Hepatic stellate cell (primary cell): Measurements from ENCODE around the gene XRCC1.
"Not testable (repeated sequence)": the region's sequence is repeated elsewhere in the genome, so short reads cannot be mapped to it uniquely, and the experiment has no call there.

ENCODE experiments used
- DNase-seq: peaks from one replicate; pipeline ENCODE4 v3.0.0; 2011; ENCODE audit warnings: low spot score

The XRCC1 gene

GRCh38 chr19:43600326-43600725 is 25.0 kb upstream of the XRCC1 start:
- not testable (repeated sequence) for DNase-seq

GRCh38 chr19:43599635-43600295 is 24.4 kb upstream of the XRCC1 start:
- no peak for DNase-seq

DNA sequence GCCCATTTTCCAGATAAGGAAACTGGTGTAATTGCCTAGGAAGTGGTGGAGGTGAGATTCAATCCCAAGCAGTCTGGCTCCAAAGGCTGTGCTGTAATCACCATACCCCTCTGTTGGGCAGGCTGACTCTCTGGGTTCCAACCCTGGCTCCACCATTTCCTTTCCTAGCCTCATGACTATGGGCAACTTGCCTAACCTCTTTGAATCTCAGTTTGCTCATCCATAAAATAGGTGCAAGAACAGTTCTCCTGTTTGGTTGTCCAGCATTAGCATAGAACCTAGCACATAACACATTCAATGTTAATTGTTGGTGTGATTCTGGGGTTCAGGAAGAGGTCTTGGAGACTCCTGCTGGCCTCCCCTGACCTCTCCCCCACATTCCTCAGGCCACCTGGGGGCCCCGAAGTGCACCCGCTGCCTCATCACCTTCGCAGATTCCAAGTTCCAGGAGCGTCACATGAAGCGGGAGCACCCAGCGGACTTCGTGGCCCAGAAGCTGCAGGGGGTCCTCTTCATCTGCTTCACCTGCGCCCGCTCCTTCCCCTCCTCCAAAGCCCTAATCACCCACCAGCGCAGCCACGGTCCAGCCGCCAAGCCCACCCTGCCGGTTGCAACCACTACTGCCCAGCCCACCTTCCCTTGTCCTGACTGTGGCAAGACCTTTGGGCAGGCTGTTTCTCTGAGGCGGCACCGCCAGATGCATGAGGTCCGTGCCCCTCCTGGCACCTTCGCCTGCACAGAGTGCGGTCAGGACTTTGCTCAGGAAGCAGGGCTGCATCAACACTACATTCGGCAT is 23.3 kb upstream of the XRCC1 start:
- no peak for DNase-seq

DNA sequence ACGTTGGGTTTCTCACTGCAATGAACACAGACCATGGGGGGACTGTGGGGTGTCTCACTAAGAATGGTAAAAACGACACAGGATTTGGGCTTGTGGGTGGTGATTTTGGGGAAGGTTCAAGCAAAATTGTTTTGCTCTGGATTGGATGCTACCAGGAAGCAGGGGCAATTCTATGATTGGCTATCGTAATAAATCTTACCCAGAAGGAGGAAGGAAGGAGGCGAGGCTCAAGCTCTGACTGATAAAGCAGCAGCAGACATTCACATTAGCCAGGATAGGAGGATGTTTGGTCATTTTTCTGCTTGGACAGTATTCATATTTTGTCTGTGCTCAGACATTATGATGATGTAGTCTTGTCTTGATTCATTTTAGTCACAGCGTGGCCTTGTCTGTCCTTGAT is 22.5 kb upstream of the XRCC1 start:
- DNase-seq = no peak

GRCh38 chr19:43596842-43597461 is 21.6 kb upstream of the XRCC1 start:
- no peak for DNase-seq

- peak; percentile 100 for DNase-seq
These were observed 20.9 kb upstream of the XRCC1 start, which contains the start of the genes IRGQ and ZNF576 for GRCh38 chr19:43595999-43596841. IRGQ (minus strand) TSS chr19:43596134; CDS start chr19:43595338, 796 bp downstream. ZNF576 (plus strand) TSS chr19:43596595; CDS start chr19:43597109, 514 bp downstream.

GRCh38 chr19:43595605-43595998 is 20.3 kb upstream of the XRCC1 start:
- DNase-seq = no peak

GRCh38 chr19:43594710-43595604 is 19.6 kb upstream of the XRCC1 start:
- peak; percentile 49 for DNase-seq

DNA sequence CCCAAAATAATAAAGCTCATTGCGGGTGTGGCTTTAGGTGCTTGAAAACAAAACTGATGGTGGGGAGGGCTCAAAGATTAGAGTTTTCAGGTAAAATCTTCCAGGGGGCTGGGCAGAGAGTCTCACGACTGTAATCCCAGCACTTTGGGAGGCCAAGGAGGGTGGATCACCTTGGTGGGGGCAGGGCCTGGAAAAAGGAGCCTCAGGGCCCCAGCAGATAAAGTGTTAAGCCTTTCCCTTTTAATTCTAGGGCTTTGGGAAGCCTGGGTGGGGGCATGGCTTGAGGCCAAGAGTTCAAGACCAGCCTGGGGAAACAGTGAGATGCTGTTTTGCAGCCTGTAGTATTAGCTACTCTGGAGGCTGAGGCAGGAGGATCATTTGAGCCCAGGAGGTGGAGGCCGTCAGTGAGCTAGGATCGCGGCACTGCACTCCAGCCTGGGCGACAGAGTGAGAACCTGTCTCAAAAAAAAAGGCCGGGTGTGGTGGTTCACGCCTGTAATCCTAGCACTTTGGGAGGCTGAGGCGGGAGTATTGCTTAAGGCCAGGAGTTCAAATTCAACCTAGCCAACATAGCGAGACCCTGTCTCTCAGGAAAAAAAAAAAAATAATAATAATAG is 18.9 kb upstream of the XRCC1 start:
- no peak for DNase-seq

DNA sequence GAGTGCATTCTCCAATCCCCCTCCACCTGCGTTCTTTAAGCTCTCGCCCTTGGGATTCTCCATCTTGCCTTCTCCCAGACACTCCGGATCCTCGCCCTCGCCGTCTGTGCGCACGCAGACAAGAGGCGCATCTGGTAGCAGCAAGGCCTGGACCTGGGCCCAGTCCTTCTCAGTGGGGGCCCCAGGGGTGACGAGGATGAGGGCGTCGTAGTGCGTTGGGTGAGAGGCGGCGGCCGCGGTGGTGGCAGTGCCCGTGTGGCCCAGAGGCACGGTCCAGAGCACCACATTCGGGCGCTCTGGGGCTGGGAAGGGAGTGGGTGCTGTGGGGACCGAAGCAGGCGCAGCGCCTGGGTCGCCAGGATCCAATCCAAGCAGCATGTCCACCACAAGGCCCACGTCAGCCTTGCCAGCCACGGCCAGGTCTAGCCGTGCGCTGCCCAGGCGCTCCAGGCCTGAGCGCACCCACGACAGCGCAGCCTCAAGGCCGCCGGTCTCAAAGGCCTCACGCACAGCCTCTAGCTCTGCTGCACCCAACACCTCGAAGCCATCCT is 17.5 kb upstream of the XRCC1 start:
- DNase-seq = no peak

DNA sequence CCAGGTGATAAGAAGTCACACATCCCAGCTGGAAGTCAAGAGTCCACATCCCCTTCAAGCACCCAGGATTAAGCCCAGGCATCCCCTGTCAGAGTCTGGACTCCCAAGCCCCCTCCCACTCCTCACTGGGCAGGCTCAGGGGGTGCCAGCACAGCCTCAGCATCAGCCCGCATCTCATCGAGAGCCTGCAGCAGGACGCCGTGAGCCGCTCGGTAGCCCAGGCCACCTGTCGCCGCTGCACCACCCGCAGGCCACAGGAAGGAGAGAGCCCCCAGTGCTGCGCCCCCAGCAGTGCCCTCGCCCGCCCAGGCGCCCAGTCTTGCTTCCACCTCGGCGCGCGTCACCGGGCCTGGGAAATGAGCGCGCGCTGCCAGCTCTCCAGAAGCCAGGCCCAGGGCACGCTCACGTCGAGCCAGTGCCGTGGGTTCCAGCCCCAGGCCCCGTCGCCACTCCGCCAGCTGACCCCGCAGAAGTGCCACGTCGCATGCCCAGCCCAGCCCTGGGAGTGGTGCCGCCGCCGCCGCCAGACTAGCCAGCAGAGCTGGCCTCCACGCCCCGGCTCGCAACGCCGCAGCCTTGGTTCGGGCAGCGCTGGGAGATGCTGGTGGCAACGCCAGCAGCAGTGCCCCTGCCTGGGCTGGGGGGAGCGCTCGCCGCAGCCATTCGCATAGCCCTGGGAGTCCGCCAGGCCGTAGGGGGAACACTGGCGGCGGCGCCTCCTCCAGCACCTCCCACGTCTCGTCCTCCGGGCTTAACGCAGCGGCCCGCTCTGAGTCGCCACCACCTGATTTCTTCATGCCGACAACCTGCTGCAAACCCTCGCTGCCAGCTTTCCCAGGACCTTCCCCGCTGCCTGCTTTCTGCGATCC is 16.8 kb upstream of the XRCC1 start:
- no peak for DNase-seq

GRCh38 chr19:43589678-43590077 is 14.4 kb upstream of the XRCC1 start:
- DNase-seq = no peak

- no peak for DNase-seq
These were observed 13.9 kb upstream of the XRCC1 start for GRCh38 chr19:43589277-43589676.

DNA sequence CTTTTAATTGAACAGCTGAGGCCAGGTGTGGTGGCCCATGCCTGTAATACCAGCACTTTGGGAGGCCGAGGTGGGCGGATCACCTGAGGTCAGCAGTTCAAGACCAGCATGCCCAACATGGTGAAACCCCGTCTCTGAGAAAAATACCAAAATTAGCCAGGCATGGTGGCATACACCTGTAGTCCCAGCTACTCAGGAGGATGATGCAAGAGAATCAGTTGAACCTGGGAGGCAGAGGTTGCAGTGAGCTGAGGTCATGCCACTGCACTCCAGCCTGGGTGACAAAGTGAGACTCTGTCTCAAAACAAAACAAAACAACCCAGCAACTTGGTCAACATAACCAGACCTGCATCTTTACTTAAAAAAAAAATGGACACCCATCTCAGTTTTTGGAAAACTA is 11.7 kb upstream of the XRCC1 start:
- not testable (repeated sequence) for DNase-seq

DNA sequence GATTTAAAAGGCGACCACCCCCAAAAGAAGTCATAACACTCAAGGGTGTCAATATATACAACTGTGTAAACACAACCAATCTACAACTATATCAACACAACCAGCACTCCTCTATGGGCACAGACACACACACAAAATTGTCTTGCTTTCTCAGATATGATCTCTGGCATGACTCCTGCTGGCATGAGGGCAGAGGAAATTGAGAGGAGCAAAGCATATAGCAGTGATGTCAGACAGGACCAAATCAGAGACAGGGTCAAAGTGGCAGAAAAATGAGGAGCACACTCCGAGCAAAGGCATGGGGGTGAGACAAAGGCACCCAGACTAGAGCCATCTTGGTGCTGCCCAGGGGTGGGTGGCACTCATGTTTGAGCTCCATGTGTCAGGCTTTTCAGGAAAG is 11.0 kb upstream of the XRCC1 start:
- no peak for DNase-seq

GRCh38 chr19:43584484-43584883 is 9.2 kb upstream of the XRCC1 start:
- no peak for DNase-seq

DNA sequence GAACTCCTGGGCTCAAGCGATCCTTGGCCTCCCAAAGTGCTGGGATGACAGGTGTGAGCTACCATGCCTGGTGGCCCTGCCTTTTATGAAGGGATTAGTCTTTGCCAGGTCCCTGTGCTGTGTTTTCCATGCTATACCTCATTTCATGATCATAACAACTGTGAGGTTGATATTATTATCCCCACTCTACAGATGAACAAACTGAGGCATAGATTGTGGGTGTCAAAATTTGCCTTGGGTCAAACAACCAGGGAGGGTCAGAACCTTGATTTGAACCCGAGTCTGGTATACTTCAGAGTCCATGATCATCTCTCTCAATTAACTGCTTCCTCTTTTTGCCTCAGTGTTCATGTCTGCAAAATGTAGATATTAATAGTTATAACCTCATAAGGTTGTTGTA is 7.2 kb upstream of the XRCC1 start:
- DNase-seq = no peak

GRCh38 chr19:43581467-43581866 is 6.1 kb upstream of the XRCC1 start:
- DNase-seq = no peak

DNA sequence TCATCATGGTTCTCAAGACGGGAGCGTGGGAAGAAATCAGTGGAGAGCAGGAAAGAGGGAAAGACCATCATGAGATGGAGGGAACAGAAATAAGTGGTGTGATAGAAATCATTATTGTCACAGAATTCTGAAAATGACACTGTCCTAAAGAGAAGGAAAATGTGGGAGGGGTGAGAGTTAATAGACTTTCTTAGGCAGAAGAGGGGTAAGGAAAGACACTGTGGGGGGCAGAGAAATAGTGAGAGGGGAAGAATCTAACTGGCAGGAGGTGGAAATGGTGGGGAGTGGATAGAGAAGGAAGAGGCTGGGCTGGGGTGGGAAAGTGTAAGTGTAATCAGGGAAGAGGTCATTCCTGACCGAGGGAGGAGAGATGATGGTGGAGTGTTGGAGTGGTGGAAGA is 3.5 kb upstream of the XRCC1 start:
- DNase-seq = no peak
